ENCODE results near the gene S100A13. TPM values are rescaled to one million over a fixed set of nuclear protein-coding genes. Genes with fewer than 3 reads are reported as not detected.
"Not testable (repeated sequence)": the region's sequence is repeated elsewhere in the genome, so short reads cannot be mapped to it uniquely, and the experiment has no call there.

S100A13 gene
- 1 to 10 TPM; 2.6 to 4.0 (median 3.1) TPM for total RNA-seq
- polyA plus RNA-seq, result 1 to 10 TPM; 1.4 to 1.5 TPM
- 2.2 reads per million, percentile 10 among the genes with 10 or more reads in this experiment for total RNA-seq

DNA sequence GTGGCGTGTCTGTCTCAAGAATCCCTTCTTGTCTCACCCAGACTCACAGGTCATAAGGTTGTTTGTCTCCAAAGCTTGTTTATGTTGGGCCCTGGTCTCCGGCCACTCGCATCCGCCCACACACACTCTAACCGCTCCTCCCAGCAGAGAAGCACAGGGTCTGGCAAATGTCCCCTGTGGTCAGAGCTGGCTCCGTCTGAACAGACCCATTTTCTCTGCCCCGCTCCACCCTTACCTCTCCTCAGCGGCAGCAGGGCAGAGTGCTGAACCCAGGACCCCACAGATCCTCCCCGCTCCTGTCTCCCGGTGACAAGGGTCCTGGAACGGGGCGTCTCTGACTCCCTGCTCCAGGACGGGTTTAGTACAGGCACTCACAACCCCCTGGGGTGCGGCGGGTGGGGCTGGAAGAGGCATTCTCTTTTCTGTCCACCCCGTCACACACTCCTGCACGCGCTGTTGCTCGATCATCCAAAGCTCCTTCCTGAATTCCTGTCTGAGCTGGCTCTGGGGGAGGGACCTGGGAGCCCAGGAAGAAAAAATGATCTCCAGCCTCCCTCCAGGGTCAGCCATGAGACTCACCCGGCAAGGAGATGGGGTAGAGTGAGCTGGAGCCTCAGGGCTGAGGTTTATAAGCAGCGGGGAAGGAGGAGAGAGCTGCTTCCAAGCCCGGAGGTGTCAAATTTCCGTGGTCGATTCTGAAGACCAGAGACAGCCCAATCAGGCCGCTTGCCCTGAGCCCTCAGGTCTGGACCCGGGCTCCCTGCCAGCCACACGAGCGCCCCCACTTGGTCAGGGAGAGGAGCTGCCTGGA is at the start of gene S100A13:
S100A13 (minus strand) TSS at position 602 of the 811 bp plus-strand sequence. CDS start 1,033 bp downstream, outside the sequence.
- Mint-ChIP-seq H3K9me3 (peaks cover 0 to 2% (median 0%) of the 10 kb centered on the region in 11 donors), H3K4me3 (peak within 1 kb of the TSS in 2 of 10 donors; percentile 23 to 56), H3K27me3 (peaks cover 0 to 12% (median 0%) of the 10 kb centered on the region in 5 donors), H3K27ac (peak within 1 kb of the TSS in 1 of 9 donors; percentile 74), H3K4me1 (peaks cover 0 to 14% (median 0%) of the 10 kb centered on the region in 7 donors), H3K36me3 (peaks cover 0 to 7% (median 0%) of the 10 kb centered on the region in 5 donors)
- CTCF ChIA-PET, result interaction anchor here (0.8 kb wide), 1 partner anchor 81 kb away, joined by 3 read pairs; no protein-coding TSS in a partner anchor
- H3K27ac ChIP-seq (ENCODE audit: low read depth, low read length), result no peak within 1 kb of the TSS
- no peaks in the 10 kb centered on the region for H3K36me3 ChIP-seq (ENCODE audit: control insufficient read depth in 2 of 3, insufficient read depth in 3 of 3, low read length in 3 of 3)
- DNase-seq (no peak), ATAC-seq (peak; percentile 31)
- intact Hi-C loops (cut with micrococcal nuclease), result no loop called here
- POLR2A ChIA-PET, result interaction anchor here (0.6 kb wide), 1 partner anchor 17 kb away, joined by 3 read pairs; no protein-coding TSS in a partner anchor
- H3K9me3 ChIP-seq (ENCODE audit: control insufficient read depth in 2 of 3, low read length in 3 of 3), result no peaks in the 10 kb centered on the region
- peaks cover 0 to 2% of the 10 kb centered on the region in 2 donors for H3K27me3 ChIP-seq (ENCODE audit: control insufficient read depth in 2 of 2, insufficient read depth in 2 of 2, low read length in 2 of 2)
- H3K4me3 ChIP-seq (ENCODE audit: low read length), result no peak within 1 kb of the TSS
- no peaks in the 10 kb centered on the region for H3K4me1 ChIP-seq (ENCODE audit: control insufficient read depth in 2 of 2, insufficient read depth in 2 of 2, low read length in 2 of 2)

DNA sequence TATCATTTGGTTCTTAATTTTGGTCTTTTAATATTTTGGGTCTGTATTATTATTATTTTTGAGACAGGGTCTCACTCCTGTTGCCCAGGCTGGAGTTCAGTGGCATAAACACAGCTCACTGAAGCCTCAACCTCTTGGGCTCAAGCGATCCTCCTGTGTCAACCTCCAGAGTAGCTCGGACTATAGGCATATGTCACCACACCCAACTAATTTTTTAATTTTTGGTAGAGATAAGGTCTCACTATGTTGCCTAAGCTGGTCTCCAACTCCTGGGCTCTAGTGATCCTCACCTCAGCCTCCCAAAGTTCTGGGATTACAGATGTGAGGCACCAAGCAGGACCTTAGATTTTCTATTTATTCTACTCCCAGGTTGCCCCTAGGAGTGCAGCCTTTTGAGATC is 46.2 kb upstream of the S100A13 start:
- Histone ChIP-seq H3K9me3 (ENCODE audit: control insufficient read depth in 2 of 3, low read length in 3 of 3) (no peaks in the 10 kb centered on the region), H3K36me3 (ENCODE audit: control insufficient read depth in 2 of 3, insufficient read depth in 3 of 3, low read length in 3 of 3) (peaks cover 2 to 6% (median 6%) of the 10 kb centered on the region in 3 experiments), H3K4me3 (ENCODE audit: low read length) (no peak overlapping the region), H3K27ac (ENCODE audit: low read depth, low read length) (no peak overlapping the region), H3K4me1 (ENCODE audit: control insufficient read depth in 2 of 2, insufficient read depth in 2 of 2, low read length in 2 of 2) (peaks cover 17 to 24% of the 10 kb centered on the region in 2 donors), H3K27me3 (ENCODE audit: control insufficient read depth in 2 of 2, insufficient read depth in 2 of 2, low read length in 2 of 2) (peaks cover 5 to 7% of the 10 kb centered on the region in 2 donors)
- H3K4me1 Mint-ChIP-seq, result peaks cover 12 to 28% (median 24%) of the 10 kb centered on the region in 7 donors
- peaks cover 0 to 2% (median 0%) of the 10 kb centered on the region in 11 donors for H3K9me3 Mint-ChIP-seq
- CTCF ChIA-PET, result interaction anchor here (0.7 to 2.7 kb wide), 2 partner anchors 162 to 409 kb away, joined by 5 to 9 read pairs; no protein-coding TSS in a partner anchor
- H3K27me3 Mint-ChIP-seq, result peaks cover 13 to 21% (median 19%) of the 10 kb centered on the region in 5 donors
- POLR2A ChIA-PET, result interaction anchor here (0.6 to 0.9 kb wide), 3 partner anchors 41 to 307 kb away, joined by 3 to 5 read pairs (median 3); no protein-coding TSS in a partner anchor
- intact Hi-C loops (cut with micrococcal nuclease), result loop anchor here (5.0 to 10.0 kb wide), 5 partner anchors 294 to 954 kb away; partner anchors contain the start of genes CREB3L4 (in 1 of the 2), HAX1 (in 1 of the 2) and NUP210L (in 1 of the 2)
- peak overlapping the region in 4 of 9 donors; percentile 4 to 71 (median 41) for H3K27ac Mint-ChIP-seq
- peak overlapping the region in 9 of 10 donors; percentile 5 to 84 (median 58) for H3K4me3 Mint-ChIP-seq
- DNase-seq, result no peak
- no peak for ATAC-seq
- peaks cover under 1 to 14% (median under 1%) of the 10 kb centered on the region in 5 donors for H3K36me3 Mint-ChIP-seq

- Mint-ChIP-seq H3K27ac (peak overlapping the region in 2 of 9 donors; percentile 62 to 73), H3K4me1 (peaks cover 11 to 28% (median 17%) of the 10 kb centered on the region in 7 donors), H3K36me3 (peaks cover 9 to 29% (median 13%) of the 10 kb centered on the region in 5 donors)
- Histone ChIP-seq H3K4me3 (ENCODE audit: low read length) (peak overlapping the region; percentile 94), H3K27ac (ENCODE audit: low read depth, low read length) (peak overlapping the region; percentile 71), H3K4me1 (ENCODE audit: control insufficient read depth in 2 of 2, insufficient read depth in 2 of 2, low read length in 2 of 2) (peaks cover 18 to 19% of the 10 kb centered on the region in 2 donors), H3K36me3 (ENCODE audit: control insufficient read depth in 2 of 3, insufficient read depth in 3 of 3, low read length in 3 of 3) (peaks cover 18 to 23% (median 21%) of the 10 kb centered on the region in 3 experiments)
- not testable (repeated sequence) for H3K27me3 Mint-ChIP-seq; H3K4me3 Mint-ChIP-seq; H3K9me3 ChIP-seq (ENCODE audit: control insufficient read depth in 2 of 3, low read length in 3 of 3); H3K9me3 Mint-ChIP-seq; H3K27me3 ChIP-seq (ENCODE audit: control insufficient read depth in 2 of 2, insufficient read depth in 2 of 2, low read length in 2 of 2)
- intact Hi-C loops (cut with micrococcal nuclease), result loop anchor here (1.0 to 10.0 kb wide), 20 partner anchors 13 to 956 kb away; partner anchors contain the start of genes CHTOP (in 2 of the 2), HAX1 (in 2 of the 2), RPS27 (in 2 of the 2) and SNAPIN (in 2 of the 2)
- POLR2A ChIA-PET, result interaction anchor here (0.6 to 4.5 kb wide), 15 partner anchors 9 to 318 kb away, joined by 3 to 38 read pairs (median 5); partner anchors contain the start of genes CHTOP, INTS3, S100A6 and SNAPIN
- peak; percentile 34 for ATAC-seq
- CTCF ChIA-PET, result interaction anchor here (0.6 to 2.7 kb wide), 6 partner anchors 13 to 1483 kb away, joined by 3 to 9 read pairs (median 4); no protein-coding TSS in a partner anchor
- peak in 2 of 9 donors; percentile 53 to 54 for DNase-seq
Measured at GRCh38 chr1:153671628-153672353, 44.5 kb upstream of the S100A13 start.

DNA sequence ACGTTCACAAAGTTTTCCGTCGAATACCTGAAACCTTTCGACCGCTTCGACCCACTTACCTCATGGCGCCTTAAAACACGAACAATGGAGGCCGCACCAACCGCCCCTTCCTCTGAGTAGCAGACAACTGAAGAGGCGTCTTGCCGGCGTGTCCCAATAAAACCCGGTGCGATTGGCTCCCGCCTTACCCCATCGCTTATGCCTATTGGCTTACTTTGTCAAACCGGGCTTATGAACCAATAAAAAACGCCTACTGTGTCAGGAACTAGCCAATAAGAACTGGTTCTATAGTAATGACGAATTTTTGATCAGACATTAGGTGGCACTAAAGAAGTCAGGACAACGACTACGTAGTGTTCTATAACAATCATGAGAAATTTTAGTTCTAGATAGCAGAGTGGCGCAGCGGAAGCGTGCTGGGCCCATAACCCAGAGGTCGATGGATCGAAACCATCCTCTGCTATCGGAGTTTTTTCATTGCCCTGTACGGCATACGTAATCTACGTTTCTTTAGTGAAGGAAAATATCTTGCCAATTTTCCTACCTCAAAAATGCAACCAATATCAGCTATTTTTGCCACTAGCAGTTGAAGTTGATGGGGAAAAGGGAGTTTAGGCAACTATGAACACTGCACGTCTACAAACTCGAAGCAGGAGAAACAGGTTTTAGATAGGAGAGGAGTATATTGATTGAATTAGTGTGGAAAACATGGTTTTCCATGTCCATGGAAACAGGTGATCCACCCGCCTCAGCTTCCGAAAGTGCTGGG is 43.7 kb upstream of the S100A13 start, which contains the start of gene ILF2:
ILF2 (minus strand) TSS at position 135 of the 769 bp plus-strand sequence; CDS start at position 64, 71 bp downstream.
- POLR2A ChIA-PET, result interaction anchor here (0.6 to 4.5 kb wide), 13 partner anchors 9 to 319 kb away, joined by 3 to 38 read pairs (median 5); partner anchors contain the start of genes CHTOP, INTS3 and SNAPIN
- CTCF ChIA-PET, result interaction anchor here (0.6 to 2.7 kb wide), 6 partner anchors 32 to 657 kb away, joined by 3 to 9 read pairs (median 3); no protein-coding TSS in a partner anchor
- ATAC-seq, result peak; percentile 93
- peaks cover 11 to 28% (median 17%) of the 10 kb centered on the region in 7 donors for H3K4me1 Mint-ChIP-seq
- Histone ChIP-seq H3K27me3 (ENCODE audit: control insufficient read depth in 2 of 2, insufficient read depth in 2 of 2, low read length in 2 of 2) (no peaks in the 10 kb centered on the region), H3K27ac (ENCODE audit: low read depth, low read length) (peak within 1 kb of the TSS; percentile 93), H3K4me1 (ENCODE audit: control insufficient read depth in 2 of 2, insufficient read depth in 2 of 2, low read length in 2 of 2) (peaks cover 18 to 19% of the 10 kb centered on the region in 2 donors), H3K4me3 (ENCODE audit: low read length) (peak within 1 kb of the TSS; percentile 94), H3K36me3 (ENCODE audit: control insufficient read depth in 2 of 3, insufficient read depth in 3 of 3, low read length in 3 of 3) (peaks cover 21 to 31% (median 23%) of the 10 kb centered on the region in 3 experiments), H3K9me3 (ENCODE audit: control insufficient read depth in 2 of 3, low read length in 3 of 3) (no peaks in the 10 kb centered on the region)
- no peaks in the 10 kb centered on the region for H3K9me3 Mint-ChIP-seq
- peak within 1 kb of the TSS in 2 of 9 donors; percentile 62 to 73 for H3K27ac Mint-ChIP-seq
- H3K36me3 Mint-ChIP-seq, result peaks cover 9 to 32% (median 13%) of the 10 kb centered on the region in 5 donors
- H3K27me3 Mint-ChIP-seq, result peaks cover 0 to under 1% (median 0%) of the 10 kb centered on the region in 5 donors
- DNase-seq, result peak; percentile 85 to 100 (median 98)
- intact Hi-C loops (cut with micrococcal nuclease), result loop anchor here (1.0 to 10.0 kb wide), 20 partner anchors 13 to 956 kb away; partner anchors contain the start of genes CHTOP (in 2 of the 2), HAX1 (in 2 of the 2), RPS27 (in 2 of the 2) and SNAPIN (in 2 of the 2)
- H3K4me3 Mint-ChIP-seq, result no peak within 1 kb of the TSS

- peaks cover 12 to 36% (median 17%) of the 10 kb centered on the region in 5 donors for H3K36me3 Mint-ChIP-seq
- CTCF ChIA-PET, result interaction anchor here (1.0 kb wide), 1 partner anchor 32 kb away, joined by 3 read pairs; no protein-coding TSS in a partner anchor
- intact Hi-C loops (cut with micrococcal nuclease), result loop anchor here (2.0 to 10.0 kb wide), 12 partner anchors 98 to 957 kb away; partner anchors contain the start of genes HAX1 (in 2 of the 2), ATP8B2 (in 1 of the 2), CREB3L4 (in 1 of the 2) and CRTC2 (in 1 of the 2)
- Histone ChIP-seq H3K4me3 (ENCODE audit: low read length) (peak overlapping the region; percentile 72), H3K27ac (ENCODE audit: low read depth, low read length) (peak overlapping the region; percentile 93), H3K9me3 (ENCODE audit: control insufficient read depth in 2 of 3, low read length in 3 of 3) (no peaks in the 10 kb centered on the region), H3K27me3 (ENCODE audit: control insufficient read depth in 2 of 2, insufficient read depth in 2 of 2, low read length in 2 of 2) (no peaks in the 10 kb centered on the region), H3K4me1 (ENCODE audit: control insufficient read depth in 2 of 2, insufficient read depth in 2 of 2, low read length in 2 of 2) (peaks cover 18 to 19% of the 10 kb centered on the region in 2 donors), H3K36me3 (ENCODE audit: control insufficient read depth in 2 of 3, insufficient read depth in 3 of 3, low read length in 3 of 3) (peaks cover 28 to 37% (median 30%) of the 10 kb centered on the region in 3 experiments)
- H3K27ac Mint-ChIP-seq, result no peak overlapping the region
- H3K4me3 Mint-ChIP-seq, result no peak overlapping the region
- peak; percentile 1 for ATAC-seq
- peak in 1 of 9 donors; percentile 46 for DNase-seq
- H3K27me3 Mint-ChIP-seq, result no peaks in the 10 kb centered on the region
- H3K4me1 Mint-ChIP-seq, result peaks cover 11 to 28% (median 17%) of the 10 kb centered on the region in 7 donors
- no peaks in the 10 kb centered on the region for H3K9me3 Mint-ChIP-seq
- POLR2A ChIA-PET, result interaction anchor here (0.6 to 4.5 kb wide), 7 partner anchors 8 to 1479 kb away, joined by 5 to 38 read pairs (median 6); partner anchors contain the start of genes CHTOP and SNAPIN
Measured at GRCh38 chr1:153670257-153670858, 43.1 kb upstream of the S100A13 start.
